Lung microvascular endothelial cell (primary cell): ENCODE measurements around the gene NUPR1. TPM values are rescaled to one million over a fixed set of nuclear protein-coding genes. Genes with fewer than 3 reads are reported as not detected.
"Not testable (repeated sequence)": the region's sequence is repeated elsewhere in the genome, so short reads cannot be mapped to it uniquely, and the experiment has no call there.

ENCODE experiments used
- DNase-seq, 2 donors: peaks; one replicate each; pipeline versions ENCODE4 v3.0.0 to v3.0.0-alpha.2; 2010; ENCODE audit warnings: low read depth in 2 of 2
- total RNA-seq: library from RNA; depleted of rRNA; stranded (reverse); fragments of >200 nt; gene quantifications from 2 replicates; pipeline ENCODE4 v1.2.1, GENCODE V29; 2014

NUPR1 gene
- total RNA-seq = 0.44 and 11.9 TPM in 2 replicates

- DNase-seq = peak; percentile 90 to 92
These were observed at the start of gene NUPR1 for GRCh38 chr16:28538733-28539596. Gene NUPR1, minus strand, starts transcription at chr16:28538974. Its CDS starts 67 bp downstream, at chr16:28538907.

- DNase-seq = peak; percentile 31 to 55
These were observed 48.6 kb upstream of the NUPR1 start for GRCh38 chr16:28587386-28587785.

- no peak for DNase-seq
These were observed 47.7 kb upstream of the NUPR1 start for GRCh38 chr16:28586466-28586865.

GRCh38 chr16:28585674-28586073, 46.9 kb upstream of the NUPR1 start:
- DNase-seq = peak in 1 of 2 donors; percentile 23

GRCh38 chr16:28580726-28581315, 42.0 kb upstream of the NUPR1 start:
- DNase-seq = no peak

GRCh38 chr16:28575446-28576109, 36.8 kb upstream of the NUPR1 start:
- no peak for DNase-seq

GRCh38 chr16:28574925-28575324, 36.2 kb upstream of the NUPR1 start:
- DNase-seq = no peak

- DNase-seq = no peak
These were observed 35.3 kb upstream of the NUPR1 start for GRCh38 chr16:28573738-28574718.

- no peak for DNase-seq
These were observed 34.1 kb upstream of the NUPR1 start for GRCh38 chr16:28572696-28573510.

- no peak for DNase-seq
These were observed 31.4 kb upstream of the NUPR1 start for GRCh38 chr16:28569968-28570752.

GRCh38 chr16:28569021-28569420, 30.2 kb upstream of the NUPR1 start:
- no peak for DNase-seq

GRCh38 chr16:28567292-28567691, 28.5 kb upstream of the NUPR1 start:
- no peak for DNase-seq

GRCh38 chr16:28566233-28566925, 27.6 kb upstream of the NUPR1 start:
- DNase-seq = not testable (repeated sequence)

- no peak for DNase-seq
These were observed 24.4 kb upstream of the NUPR1 start for GRCh38 chr16:28563218-28563617.

GRCh38 chr16:28562199-28562598, 23.4 kb upstream of the NUPR1 start:
- DNase-seq = no peak

GRCh38 chr16:28561557-28562187, 22.9 kb upstream of the NUPR1 start:
- peak in 1 of 2 donors; percentile 69 for DNase-seq

- DNase-seq = no peak
These were observed 19.7 kb upstream of the NUPR1 start for GRCh38 chr16:28558456-28558855.

- DNase-seq = no peak
These were observed 18.1 kb upstream of the NUPR1 start for GRCh38 chr16:28556914-28557320.
